ENCODE results near the gene SPDEF. TPM values are rescaled to one million over a fixed set of nuclear protein-coding genes. Genes with fewer than 3 reads are reported as not detected.

The SPDEF gene
- polyA plus RNA-seq, 1 donor: not detected

- no peak for DNase-seq
These were observed 12.7 kb downstream of the SPDEF start for GRCh38 chr6:34543421-34543820.

GRCh38 chr6:34540841-34541240, 15.3 kb downstream of the SPDEF start:
- DNase-seq: no peak

GRCh38 chr6:34540222-34540621, 15.9 kb downstream of the SPDEF start:
- DNase-seq: no peak

GRCh38 chr6:34539181-34539580, 16.9 kb downstream of the SPDEF start:
- DNase-seq: no peak

- no peak for DNase-seq
These were observed 17.5 kb downstream of the SPDEF start for GRCh38 chr6:34538581-34538980.

- no peak for DNase-seq
These were observed 18.1 kb downstream of the SPDEF start for GRCh38 chr6:34537922-34538550.

- no peak for DNase-seq
These were observed 18.9 kb downstream of the SPDEF start for GRCh38 chr6:34536959-34537848.

GRCh38 chr6:34536251-34536958, 19.7 kb downstream of the SPDEF start:
- DNase-seq: no peak

GRCh38 chr6:34535646-34536045, 20.5 kb downstream of the SPDEF start:
- DNase-seq: no peak

GRCh38 chr6:34535199-34535598, 20.9 kb downstream of the SPDEF start:
- no peak for DNase-seq

- no peak for DNase-seq
These were observed 21.5 kb downstream of the SPDEF start for GRCh38 chr6:34534656-34535055.

GRCh38 chr6:34534146-34534545, 22.0 kb downstream of the SPDEF start:
- no peak for DNase-seq

- no peak for DNase-seq
These were observed 23.9 kb downstream of the SPDEF start for GRCh38 chr6:34532230-34532629.

- DNase-seq: peak; percentile 67
These were observed 24.4 kb downstream of the SPDEF start for GRCh38 chr6:34531580-34532201.

- no peak for DNase-seq
These were observed 25.3 kb downstream of the SPDEF start for GRCh38 chr6:34530753-34531365.

- DNase-seq: no peak
These were observed 26.3 kb downstream of the SPDEF start for GRCh38 chr6:34529665-34530327.

GRCh38 chr6:34528996-34529664, 27.0 kb downstream of the SPDEF start:
- no peak for DNase-seq

- no peak for DNase-seq
These were observed 28.1 kb downstream of the SPDEF start for GRCh38 chr6:34527751-34528670.

GRCh38 chr6:34526992-34527728, 29.0 kb downstream of the SPDEF start:
- DNase-seq: peak; percentile 92

Data from hindlimb muscle (tissue), 1 donor.